Erythroblast (primary cell): ENCODE data around the gene NAB2.

ENCODE experiments used
- GATA1 ChIP-seq: IDR thresholded peaks from 2 replicates; pipeline ENCODE4 v1.6.1; 2011; ENCODE audit warnings: low read depth, mild to moderate bottlenecking, control low read depth, low read length, moderate library complexity
- POLR2A ChIP-seq: IDR thresholded peaks from 2 replicates; pipeline ENCODE4 v1.6.1; 2011; ENCODE audit warnings: mild to moderate bottlenecking, low read length

DNA sequence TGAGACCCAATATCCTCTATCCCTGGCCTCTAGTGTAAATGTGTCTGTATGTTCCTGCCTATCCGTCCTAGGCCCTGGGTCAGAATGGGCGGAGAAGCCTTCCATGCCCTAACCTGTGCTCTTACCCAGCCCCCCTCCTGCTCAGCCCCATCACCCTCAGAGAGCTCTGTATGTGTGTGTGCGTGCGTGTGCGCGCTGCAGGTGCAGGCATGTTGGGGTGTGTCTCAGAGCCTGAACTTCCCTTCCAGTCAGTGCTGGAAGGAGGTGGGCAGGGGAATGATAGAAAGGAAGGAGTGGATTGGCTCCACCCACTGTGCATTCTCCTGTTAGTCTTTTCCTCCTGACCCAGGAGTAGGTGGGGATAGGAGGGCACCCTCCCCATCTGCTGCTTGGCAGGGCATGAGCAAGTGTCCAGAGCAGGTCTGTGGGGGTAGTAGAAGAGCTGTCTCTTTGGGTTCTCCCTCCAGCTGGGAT lies 7.2 kb downstream of the NAB2 start:
- no peak for TF ChIP-seq POLR2A
- TF ChIP-seq GATA1, result no peak
